H9 (cell line): ENCODE results near the gene F8. TPM values are rescaled to one million over a fixed set of nuclear protein-coding genes. Genes with fewer than 3 reads are reported as not detected.
"Not testable (repeated sequence)": the region's sequence is repeated elsewhere in the genome, so short reads cannot be mapped to it uniquely, and the experiment has no call there.

ENCODE experiments used
- DNase-seq: peaks from one replicate; pipeline ENCODE4 v3.0.0-alpha.2; 2017
- H2AFZ ChIP-seq: one replicate; pipeline ENCODE4 v1.6.1; 2013; ENCODE audit warnings: mild to moderate bottlenecking, low read length, control low read depth, moderate library complexity
- H2AK5ac ChIP-seq: 2 replicates; pipeline ENCODE4 v1.6.1; 2013; ENCODE audit warnings: low read length, control low read depth, mixed read lengths; ENCODE audit not compliant: insufficient read length
- H2BK120ac ChIP-seq: one replicate; pipeline ENCODE4 v1.6.1; 2013; ENCODE audit warnings: low read depth, mild to moderate bottlenecking, low read length, control low read depth, inconsistent platforms; ENCODE audit not compliant: poor library complexity, severe bottlenecking
- H2BK12ac ChIP-seq: 2 replicates; pipeline ENCODE4 v1.6.1; 2013; ENCODE audit warnings: low read length, control low read depth, mixed read lengths, low read depth; ENCODE audit not compliant: insufficient read length
- H2BK15ac ChIP-seq: 2 replicates; pipeline ENCODE4 v1.6.1; 2013; ENCODE audit warnings: low read depth, low read length, control low read depth
- H2BK20ac ChIP-seq: one replicate; pipeline ENCODE4 v1.6.1; 2013; ENCODE audit warnings: low read depth, mild to moderate bottlenecking, low read length, control low read depth, inconsistent platforms; ENCODE audit not compliant: poor library complexity, severe bottlenecking
- H2BK5ac ChIP-seq: 2 replicates; pipeline ENCODE4 v1.6.1; 2013; ENCODE audit warnings: low read length, control low read depth, mixed read lengths; ENCODE audit not compliant: insufficient read length
- H3K14ac ChIP-seq: 2 replicates; pipeline ENCODE4 v1.6.1; 2013; ENCODE audit warnings: low read length, control low read depth; ENCODE audit not compliant: insufficient read depth
- H3K18ac ChIP-seq: 2 replicates; pipeline ENCODE4 v1.6.1; 2013; ENCODE audit warnings: low read depth, mild to moderate bottlenecking, mixed read lengths, low read length, control low read depth; ENCODE audit not compliant: insufficient read length
- H3K23ac ChIP-seq: 2 replicates; pipeline ENCODE4 v1.6.1; 2013; ENCODE audit warnings: low read length, control low read depth, mixed read lengths, low read depth; ENCODE audit not compliant: insufficient read length
- H3K23me2 ChIP-seq: 2 replicates; pipeline ENCODE4 v1.6.1; 2013; ENCODE audit warnings: low read depth, mild to moderate bottlenecking, mixed read lengths, low read length, control low read depth; ENCODE audit not compliant: insufficient read length, poor library complexity, severe bottlenecking
- H3K27ac ChIP-seq: 2 replicates; pipeline ENCODE4 v1.5.1; 2013; ENCODE audit warnings: low read length, control low read depth, mixed read lengths, low read depth; ENCODE audit not compliant: insufficient read length
- H3K27me3 ChIP-seq: 2 replicates; pipeline ENCODE4 v1.6.1; 2013; ENCODE audit warnings: low read length, control low read depth, inconsistent platforms; ENCODE audit not compliant: insufficient read depth
- H3K4ac ChIP-seq: 2 replicates; pipeline ENCODE4 v1.6.1; 2013; ENCODE audit warnings: low read depth, mild to moderate bottlenecking, control low read depth, inconsistent platforms, low read length, moderate library complexity
- H3K4me1 ChIP-seq: 2 replicates; pipeline ENCODE4 v1.6.1; 2013; ENCODE audit warnings: low read length, control low read depth, inconsistent platforms; ENCODE audit not compliant: insufficient read depth
- H3K4me2 ChIP-seq: 2 replicates; pipeline ENCODE4 v1.6.1; 2013; ENCODE audit warnings: low read length, control low read depth, mixed read lengths; ENCODE audit not compliant: insufficient read length, insufficient read depth
- H3K56ac ChIP-seq: 2 replicates; pipeline ENCODE4 v1.6.1; 2013; ENCODE audit warnings: low read depth, mild to moderate bottlenecking, mixed read lengths, low read length, control low read depth; ENCODE audit not compliant: insufficient read length
- H3K79me1 ChIP-seq: 2 replicates; pipeline ENCODE4 v1.6.1; 2013; ENCODE audit warnings: low read depth, mild to moderate bottlenecking, moderate library complexity, low read length, control low read depth, inconsistent platforms; ENCODE audit not compliant: insufficient read depth, poor library complexity, severe bottlenecking
- H3K79me2 ChIP-seq: 2 replicates; pipeline ENCODE4 v1.6.1; 2013; ENCODE audit warnings: low read length, control low read depth, inconsistent platforms; ENCODE audit not compliant: insufficient read depth
- H3K9ac ChIP-seq: 2 replicates; pipeline ENCODE4 v1.6.1; 2013; ENCODE audit warnings: low read length, control low read depth, mixed read lengths; ENCODE audit not compliant: insufficient read length; ENCODE audit errors: extremely low read depth
- H3K9me3 ChIP-seq: one replicate; pipeline ENCODE4 v1.6.1; 2013; ENCODE audit warnings: low read depth, low read length, inconsistent platforms; ENCODE audit not compliant: control insufficient read depth
- H3T11ph ChIP-seq: one replicate; pipeline ENCODE4 v1.6.1; 2013; ENCODE audit warnings: mild to moderate bottlenecking, low read length, control low read depth, inconsistent platforms
- H4K20me1 ChIP-seq: one replicate; pipeline ENCODE4 v1.6.1; 2013; ENCODE audit not compliant: control insufficient read depth, insufficient read length, insufficient read depth
- H4K5ac ChIP-seq: 2 replicates; pipeline ENCODE4 v1.6.1; 2013; ENCODE audit warnings: low read depth, mild to moderate bottlenecking, mixed read lengths, low read length, control low read depth; ENCODE audit not compliant: insufficient read length
- H4K8ac ChIP-seq: replicated peaks from 2 replicates; pipeline ENCODE4 v1.6.1; 2013; ENCODE audit warnings: low read length, control low read depth, mixed read lengths, low read depth; ENCODE audit not compliant: insufficient read length
- H4K91ac ChIP-seq: 2 replicates; pipeline ENCODE4 v1.6.1; 2013; ENCODE audit warnings: low read depth, mild to moderate bottlenecking, moderate library complexity, mixed read lengths, low read length, control low read depth; ENCODE audit not compliant: insufficient read length
- H3K27ac Mint-ChIP-seq, 3 experiments: 2 replicates in 2 of 3; 3 replicates in 1 of 3; pipeline ENCODE4 v1.8.0; 2020 to 2021; ENCODE audit warnings: mixed read lengths in 3 of 3, mild to moderate bottlenecking in 1 of 3, moderate library complexity in 1 of 3
- H3K27me3 Mint-ChIP-seq: 2 replicates; pipeline ENCODE4 v1.8.0; 2021; ENCODE audit warnings: low read depth, mild to moderate bottlenecking, moderate library complexity, mixed read lengths
- H3K36me3 Mint-ChIP-seq, 3 experiments: 2 replicates in 2 of 3; 3 replicates in 1 of 3; pipeline ENCODE4 v1.8.0; 2020 to 2021; ENCODE audit warnings: low read depth in 3 of 3, mixed read lengths in 3 of 3; ENCODE audit not compliant: insufficient read depth in 1 of 3
- H3K4me1 Mint-ChIP-seq, 2 experiments: 2 replicates each; pipeline ENCODE4 v1.8.0; 2020; ENCODE audit warnings: mixed read lengths in 2 of 2
- H3K4me3 Mint-ChIP-seq, 2 experiments: 2 replicates in 1 of 2; 3 replicates in 1 of 2; pipeline ENCODE4 v1.8.0; 2020 to 2021; ENCODE audit warnings: mild to moderate bottlenecking in 2 of 2, mixed read lengths in 2 of 2, moderate library complexity in 1 of 2
- H3K9me3 Mint-ChIP-seq, 2 experiments: 2 replicates in 1 of 2; 3 replicates in 1 of 2; pipeline ENCODE4 v1.8.0; 2020; ENCODE audit warnings: mild to moderate bottlenecking in 2 of 2, mixed read lengths in 2 of 2, moderate library complexity in 1 of 2
- WGBS: extraction: QIAGEN DNeasy Blood & Tissue Kit; methylation state at CpG from one replicate; pipeline ENCODE4 v1.1.7; 2013; ENCODE audit warnings: missing lambda C conversion rate, low lambda C conversion rate, mixed read lengths; ENCODE audit not compliant: insufficient read length; ENCODE audit errors: extremely low coverage; 5-methylcytosine and 5-hydroxymethylcytosine counted together
- total RNA-seq: library from RNA; stranded (reverse); gene quantifications from 2 replicates; pipeline ENCODE4 v1.2.1, GENCODE V29; 2021

The F8 gene
- total RNA-seq, 1 experiment from 2014 or later = 3.1 TPM

DNA sequence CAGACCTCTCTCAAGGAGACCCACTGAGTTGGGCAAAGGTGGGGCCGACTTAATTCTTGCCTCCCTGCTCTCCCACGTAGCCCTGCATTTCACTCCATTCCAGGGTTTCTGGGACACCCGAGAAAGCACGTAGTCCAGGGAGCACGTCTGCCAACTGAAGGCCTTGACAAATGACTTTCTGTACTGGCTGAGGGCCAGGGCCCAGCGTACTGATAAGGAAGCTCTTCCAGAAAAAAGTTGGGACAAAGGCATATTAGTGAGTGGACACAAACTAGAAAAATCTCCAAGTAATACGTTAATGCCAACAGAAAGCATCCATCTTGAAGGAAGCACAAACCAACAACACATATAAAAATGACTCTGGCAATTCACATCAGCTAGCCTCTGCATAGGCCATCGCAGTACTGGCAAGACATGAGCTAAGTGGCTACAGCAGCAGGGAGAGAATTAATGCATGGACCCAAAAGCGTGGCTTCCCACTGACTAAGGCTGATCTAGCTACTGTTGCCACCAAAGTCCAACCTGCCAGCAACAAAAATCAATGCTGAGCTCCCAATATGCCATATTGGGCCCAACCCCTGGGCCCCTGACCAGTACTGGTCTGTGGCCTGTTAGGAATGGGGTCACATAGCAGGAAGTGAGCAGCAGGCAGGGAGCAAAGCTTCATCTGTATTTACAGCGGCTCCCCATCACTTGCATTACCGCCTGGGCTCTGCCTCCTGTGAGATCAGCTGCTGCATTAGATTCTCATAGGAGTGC lies 15.4 kb downstream of the F8 start:
- H2AK5ac ChIP-seq, H2BK120ac ChIP-seq, H3K23ac ChIP-seq, H4K20me1 ChIP-seq, H2BK5ac ChIP-seq, H2BK12ac ChIP-seq, H4K8ac ChIP-seq, DNase-seq, H4K91ac ChIP-seq, H2AFZ ChIP-seq, H4K5ac ChIP-seq, H3K4me1 Mint-ChIP-seq, H3K4ac ChIP-seq, H3K4me3 Mint-ChIP-seq, H3K27ac ChIP-seq, H3K27me3 Mint-ChIP-seq, H3K36me3 Mint-ChIP-seq, H3K23me2 ChIP-seq, H3K14ac ChIP-seq, H3K4me2 ChIP-seq, H2BK15ac ChIP-seq, H3T11ph ChIP-seq, H2BK20ac ChIP-seq, H3K9ac ChIP-seq, H3K27ac Mint-ChIP-seq, H3K56ac ChIP-seq, H3K27me3 ChIP-seq, H3K4me1 ChIP-seq, H3K79me1 ChIP-seq, H3K79me2 ChIP-seq, H3K18ac ChIP-seq: not testable (repeated sequence)
- WGBS = no CpG with 5 or more reads among the region's 11 CpGs
- peaks cover 35% of the 10 kb centered on the region for H3K9me3 ChIP-seq
- peaks cover 63 to 64% of the 10 kb centered on the region in 2 experiments for H3K9me3 Mint-ChIP-seq

DNA sequence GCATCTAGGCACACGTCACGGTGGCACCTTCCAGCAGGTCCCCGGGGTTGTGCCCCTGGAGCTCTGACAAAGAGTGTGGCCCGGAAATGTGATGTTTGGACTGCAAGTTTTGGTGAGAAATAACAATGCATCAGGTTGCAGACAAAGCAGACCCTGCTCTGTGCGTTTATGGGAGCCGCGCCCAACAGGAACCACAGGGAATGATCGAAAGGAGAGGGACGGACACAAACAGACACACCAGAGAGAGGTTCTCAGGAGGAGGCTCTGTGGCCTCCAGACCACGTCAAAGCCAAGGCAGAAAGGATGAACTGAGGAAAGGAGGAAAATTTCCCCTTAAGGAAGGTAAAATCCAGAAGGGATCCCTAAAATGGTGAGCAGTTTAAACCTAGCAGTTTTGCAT lies 16.1 kb downstream of the F8 start:
- not testable (repeated sequence) for H2BK5ac ChIP-seq, H4K8ac ChIP-seq, H4K5ac ChIP-seq, H3K79me1 ChIP-seq, H3K4me2 ChIP-seq, H3K79me2 ChIP-seq, H3K9ac ChIP-seq, H3K14ac ChIP-seq, H4K91ac ChIP-seq, H2AFZ ChIP-seq, H3K27me3 Mint-ChIP-seq, H3K23ac ChIP-seq, H3T11ph ChIP-seq, H3K27ac ChIP-seq, H3K4me1 ChIP-seq, H3K27me3 ChIP-seq, H3K27ac Mint-ChIP-seq, H3K23me2 ChIP-seq, DNase-seq, H2BK12ac ChIP-seq, H4K20me1 ChIP-seq, H3K56ac ChIP-seq, H3K4ac ChIP-seq, H2BK120ac ChIP-seq, H2BK15ac ChIP-seq, H3K18ac ChIP-seq, H2AK5ac ChIP-seq, H3K4me3 Mint-ChIP-seq, H2BK20ac ChIP-seq, H3K4me1 Mint-ChIP-seq
- no CpG with 5 or more reads among the region's 10 CpGs for WGBS
- peaks cover 41% of the 10 kb centered on the region for H3K9me3 ChIP-seq
- H3K36me3 Mint-ChIP-seq = peaks cover 0 to 11% (median 3%) of the 10 kb centered on the region in 3 experiments; a peak in 5 of 7 replicates
- H3K9me3 Mint-ChIP-seq = peaks cover 61 to 63% of the 10 kb centered on the region in 2 experiments
